Middle frontal gyrus (tissue), 1 donor: ENCODE results near the gene IL1R1.

Experiments used
- DNase-seq: peaks from one replicate; pipeline ENCODE4 v3.0.0-alpha.2; 2015; ENCODE audit warnings: low spot score; ENCODE audit errors: extremely low spot score

IL1R1 gene

DNA sequence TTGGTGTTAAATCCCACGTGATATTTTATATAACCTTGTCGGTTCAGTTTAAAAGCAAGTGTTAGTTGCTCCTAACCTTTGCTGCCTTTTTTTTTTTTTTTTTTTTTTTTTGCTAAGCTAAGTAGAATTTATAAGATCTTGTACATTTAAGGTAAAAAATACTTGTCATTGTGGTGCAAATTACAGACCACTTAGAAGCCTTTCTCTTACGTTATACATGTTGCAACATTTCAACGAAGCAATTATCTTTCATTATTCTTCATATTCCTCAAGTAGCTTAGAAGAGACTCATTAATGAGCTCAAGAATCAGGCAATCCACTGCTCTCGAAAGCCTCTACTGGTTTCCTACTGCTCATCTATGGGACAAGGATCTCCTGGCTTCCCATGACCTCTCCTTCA is 29.4 kb downstream of the IL1R1 start:
- DNase-seq = no peak

DNA sequence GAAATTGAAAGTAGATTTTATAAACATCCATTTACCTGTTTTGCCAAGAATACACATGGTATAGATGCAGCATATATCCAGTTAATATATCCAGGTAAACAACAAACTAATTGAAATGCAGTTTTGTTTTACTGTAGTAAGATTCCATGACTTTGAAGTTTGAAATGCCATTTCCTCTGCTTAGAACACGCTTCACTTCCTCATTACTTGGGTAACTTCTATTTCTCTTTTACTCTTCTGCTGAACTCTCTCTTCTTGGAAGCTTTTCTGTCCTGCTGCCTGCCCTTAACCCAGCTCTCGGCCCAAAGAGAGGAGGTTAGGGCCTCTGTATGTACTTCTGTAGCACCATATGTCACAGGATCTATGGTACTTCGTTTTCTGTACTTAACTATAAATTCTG is 30.2 kb downstream of the IL1R1 start:
- no peak for DNase-seq

DNA sequence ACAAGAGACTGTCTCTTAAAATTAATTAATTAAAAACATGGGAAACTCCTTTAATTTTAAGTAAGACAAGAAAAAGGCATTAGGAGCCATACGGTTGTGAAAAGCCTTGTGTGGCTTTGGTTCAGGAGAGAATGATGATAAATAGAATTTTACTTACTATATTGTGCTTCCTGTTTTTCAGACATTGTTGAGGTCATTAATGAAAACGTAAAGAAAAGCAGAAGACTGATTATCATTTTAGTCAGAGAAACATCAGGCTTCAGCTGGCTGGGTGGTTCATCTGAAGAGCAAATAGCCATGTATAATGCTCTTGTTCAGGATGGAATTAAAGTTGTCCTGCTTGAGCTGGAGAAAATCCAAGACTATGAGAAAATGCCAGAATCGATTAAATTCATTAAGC is 33.6 kb downstream of the IL1R1 start:
- no peak for DNase-seq

DNA sequence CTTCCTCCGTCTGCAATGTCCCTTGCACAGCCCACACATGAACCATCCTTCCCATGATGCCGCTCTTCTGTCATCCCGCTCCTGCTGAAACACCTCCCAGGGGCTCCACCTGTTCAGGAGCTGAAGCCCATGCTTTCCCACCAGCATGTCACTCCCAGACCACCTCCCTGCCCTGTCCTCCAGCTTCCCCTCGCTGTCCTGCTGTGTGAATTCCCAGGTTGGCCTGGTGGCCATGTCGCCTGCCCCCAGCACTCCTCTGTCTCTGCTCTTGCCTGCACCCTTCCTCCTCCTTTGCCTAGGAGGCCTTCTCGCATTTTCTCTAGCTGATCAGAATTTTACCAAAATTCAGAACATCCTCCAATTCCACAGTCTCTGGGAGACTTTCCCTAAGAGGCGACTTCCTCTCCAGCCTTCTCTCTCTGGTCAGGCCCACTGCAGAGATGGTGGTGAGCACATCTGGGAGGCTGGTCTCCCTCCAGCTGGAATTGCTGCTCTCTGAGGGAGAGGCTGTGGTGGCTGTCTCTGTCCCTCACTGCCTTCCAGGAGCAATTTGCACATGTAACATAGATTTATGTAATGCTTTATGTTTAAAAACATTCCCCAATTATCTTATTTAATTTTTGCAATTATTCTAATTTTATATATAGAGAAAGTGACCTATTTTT is 35.4 kb downstream of the IL1R1 start:
- no peak for DNase-seq

DNA sequence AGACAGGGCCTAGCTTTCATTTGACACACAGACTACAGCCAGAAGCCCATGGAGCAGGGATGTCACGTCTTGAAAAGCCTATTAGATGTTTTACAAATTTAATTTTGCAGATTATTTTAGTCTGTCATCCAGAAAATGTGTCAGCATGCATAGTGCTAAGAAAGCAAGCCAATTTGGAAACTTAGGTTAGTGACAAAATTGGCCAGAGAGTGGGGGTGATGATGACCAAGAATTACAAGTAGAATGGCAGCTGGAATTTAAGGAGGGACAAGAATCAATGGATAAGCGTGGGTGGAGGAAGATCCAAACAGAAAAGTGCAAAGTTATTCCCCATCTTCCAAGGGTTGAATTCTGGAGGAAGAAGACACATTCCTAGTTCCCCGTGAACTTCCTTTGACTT is 36.5 kb downstream of the IL1R1 start:
- no peak for DNase-seq

DNA sequence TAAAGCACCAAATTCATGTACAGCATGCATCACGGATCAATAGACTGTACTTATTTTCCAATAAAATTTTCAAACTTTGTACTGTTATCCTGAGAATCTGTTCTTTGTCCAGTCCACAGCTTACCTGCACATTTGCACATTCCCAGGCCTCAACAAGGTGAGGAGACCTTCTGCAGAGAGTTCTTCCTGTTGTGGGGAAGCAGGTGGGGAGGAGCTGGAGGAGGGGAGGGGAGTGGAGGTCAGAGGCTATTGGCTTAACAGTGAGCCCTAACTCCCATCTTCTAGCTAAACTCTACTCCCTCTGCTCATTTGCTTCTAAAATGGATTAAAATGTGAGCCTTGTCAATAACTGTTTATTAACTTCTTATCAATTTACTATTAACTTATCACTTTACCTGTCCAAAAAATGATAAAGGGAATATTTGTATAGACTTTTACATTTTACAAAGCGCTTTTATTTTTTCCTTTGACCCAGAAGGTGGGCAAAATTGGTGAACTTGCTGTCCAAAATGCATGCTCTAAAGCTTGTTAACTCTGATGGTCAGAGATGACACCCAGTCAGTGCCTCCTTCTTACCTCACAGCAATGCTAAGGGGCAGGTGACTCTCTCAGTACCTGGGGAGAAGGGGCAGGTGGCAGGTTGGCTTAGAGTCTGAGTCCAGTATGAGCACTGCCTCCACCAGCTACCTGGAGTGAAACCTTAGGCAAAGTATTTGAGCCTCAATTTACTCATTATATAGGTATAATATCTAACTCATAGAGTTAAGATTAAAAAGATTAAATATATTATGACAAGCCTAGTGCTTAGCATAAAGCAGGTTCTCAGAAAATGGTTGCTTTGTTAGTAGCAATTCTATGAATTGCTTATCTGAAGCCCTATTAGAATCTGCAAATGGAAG is 37.5 kb downstream of the IL1R1 start:
- DNase-seq = no peak

DNA sequence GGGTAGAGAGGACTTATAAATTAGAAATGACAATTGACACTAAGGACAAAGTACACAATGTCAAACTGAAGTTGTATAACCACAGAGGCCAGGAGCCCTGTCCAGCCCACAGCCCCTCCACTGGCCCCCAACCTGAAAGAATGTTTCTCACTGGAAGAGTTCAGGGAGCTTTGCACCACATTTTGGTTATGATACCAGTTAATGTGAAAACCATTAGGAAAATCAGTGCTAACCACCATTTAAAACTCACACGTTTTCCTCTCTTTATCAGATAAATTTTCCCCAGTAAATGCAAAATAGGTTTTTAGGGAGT is 38.1 kb downstream of the IL1R1 start:
- DNase-seq = no peak

DNA sequence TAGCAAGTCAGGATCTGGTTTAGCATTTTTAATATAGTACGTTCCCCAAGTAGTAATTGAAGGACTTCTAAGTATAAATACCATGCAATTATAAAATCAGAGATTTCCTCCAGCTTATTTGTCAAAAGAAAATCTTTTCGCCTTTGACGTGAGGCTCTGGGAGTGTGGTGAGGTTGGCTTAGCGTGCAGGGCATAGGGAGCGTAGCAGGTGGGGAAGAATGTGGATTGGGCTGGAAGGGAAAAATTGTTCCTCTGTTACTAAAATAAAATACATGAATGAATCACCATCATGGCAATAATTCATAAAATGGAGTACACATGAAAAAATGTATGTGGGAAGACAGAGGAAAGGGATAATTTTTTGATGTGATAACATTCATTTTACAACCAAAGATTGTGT is 38.8 kb downstream of the IL1R1 start:
- DNase-seq = no peak

DNA sequence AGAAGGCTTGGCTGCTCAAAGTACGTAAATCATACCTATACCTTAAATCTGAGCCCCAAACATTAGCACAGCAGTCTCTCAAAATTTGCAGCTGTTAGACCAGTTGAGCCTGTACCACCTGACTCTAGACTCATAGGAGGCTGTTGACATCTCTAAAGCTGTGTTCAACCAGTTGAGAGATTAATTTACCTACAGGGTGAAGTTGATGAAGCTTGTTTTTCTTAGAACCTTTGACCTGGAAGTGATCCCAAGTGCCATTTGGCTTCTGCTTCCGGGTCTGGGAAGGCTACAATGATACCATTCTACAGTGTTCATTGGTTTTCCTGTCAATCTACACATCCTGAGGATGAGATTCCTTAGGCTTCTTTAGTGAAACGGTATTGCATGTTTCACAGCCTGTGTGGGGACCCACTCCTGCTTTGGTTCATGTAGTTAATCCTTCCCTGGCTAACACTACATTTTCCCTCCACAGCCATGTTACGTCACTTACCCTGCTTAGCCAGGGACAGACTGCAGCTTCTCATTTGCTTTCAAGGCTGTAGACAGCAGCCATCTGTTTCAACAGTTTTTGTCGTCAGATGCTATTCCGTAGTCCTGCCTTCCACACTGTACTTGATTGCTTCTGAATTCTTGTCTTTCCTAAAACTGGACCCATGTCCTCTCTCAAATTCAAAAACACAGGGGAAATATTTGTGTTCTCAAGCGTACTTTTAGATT is 39.5 kb downstream of the IL1R1 start:
- no peak for DNase-seq

DNA sequence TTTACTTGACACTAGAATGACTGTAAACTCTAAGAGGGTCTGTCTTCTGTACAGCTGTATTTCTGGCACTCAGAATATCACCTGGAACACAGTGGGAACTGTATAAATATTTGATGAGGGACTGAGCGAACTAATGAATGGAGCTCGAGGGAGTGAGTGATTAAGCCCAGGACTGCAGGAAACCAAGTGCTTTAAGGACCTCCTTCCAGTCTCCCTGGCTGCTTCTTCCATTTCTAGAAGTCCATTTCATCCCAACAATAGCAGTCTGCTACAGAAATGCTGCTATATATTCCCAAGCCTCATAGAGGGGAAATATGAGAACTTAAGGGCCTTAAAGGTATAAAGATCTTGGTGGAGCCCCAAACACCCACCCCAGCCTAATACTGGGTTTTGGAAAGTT is 41.5 kb downstream of the IL1R1 start:
- no peak for DNase-seq

DNA sequence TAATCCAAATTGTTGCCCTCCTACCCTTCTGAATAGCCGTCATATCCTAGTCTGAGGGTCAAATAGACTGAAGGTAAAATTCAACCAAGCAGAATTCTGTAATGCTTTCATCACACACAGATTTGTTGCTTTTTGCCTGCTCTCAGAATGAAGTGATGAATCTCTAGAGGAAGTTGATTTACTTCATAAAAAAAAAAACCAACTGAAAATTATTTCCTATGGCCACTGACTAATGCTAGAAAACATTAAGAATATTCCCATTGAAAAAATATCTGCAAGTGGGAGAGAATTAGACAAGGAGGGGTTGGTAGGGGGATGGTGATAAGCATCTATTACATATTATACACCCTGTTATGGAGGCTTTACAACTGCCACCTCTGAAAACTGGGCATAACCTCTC is 42.0 kb downstream of the IL1R1 start:
- no peak for DNase-seq

DNA sequence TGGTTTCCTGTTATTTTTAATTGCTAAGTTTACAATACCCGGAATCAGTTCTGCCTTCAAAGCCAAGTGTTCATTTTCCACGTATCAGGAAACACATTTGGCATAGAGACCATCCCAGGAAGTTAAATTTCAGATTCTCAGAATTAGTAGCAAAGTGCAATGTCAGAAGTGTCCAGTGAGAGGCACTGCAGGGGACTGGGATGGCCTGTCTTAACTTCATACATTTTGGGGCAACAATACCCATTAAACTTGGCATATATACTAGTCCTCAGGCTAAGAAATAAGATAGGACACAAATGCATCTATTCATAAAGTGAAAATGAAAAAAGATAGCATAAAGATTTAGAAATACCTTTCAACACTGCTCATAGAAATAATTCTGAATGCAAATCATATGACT is 42.8 kb downstream of the IL1R1 start:
- DNase-seq = no peak

DNA sequence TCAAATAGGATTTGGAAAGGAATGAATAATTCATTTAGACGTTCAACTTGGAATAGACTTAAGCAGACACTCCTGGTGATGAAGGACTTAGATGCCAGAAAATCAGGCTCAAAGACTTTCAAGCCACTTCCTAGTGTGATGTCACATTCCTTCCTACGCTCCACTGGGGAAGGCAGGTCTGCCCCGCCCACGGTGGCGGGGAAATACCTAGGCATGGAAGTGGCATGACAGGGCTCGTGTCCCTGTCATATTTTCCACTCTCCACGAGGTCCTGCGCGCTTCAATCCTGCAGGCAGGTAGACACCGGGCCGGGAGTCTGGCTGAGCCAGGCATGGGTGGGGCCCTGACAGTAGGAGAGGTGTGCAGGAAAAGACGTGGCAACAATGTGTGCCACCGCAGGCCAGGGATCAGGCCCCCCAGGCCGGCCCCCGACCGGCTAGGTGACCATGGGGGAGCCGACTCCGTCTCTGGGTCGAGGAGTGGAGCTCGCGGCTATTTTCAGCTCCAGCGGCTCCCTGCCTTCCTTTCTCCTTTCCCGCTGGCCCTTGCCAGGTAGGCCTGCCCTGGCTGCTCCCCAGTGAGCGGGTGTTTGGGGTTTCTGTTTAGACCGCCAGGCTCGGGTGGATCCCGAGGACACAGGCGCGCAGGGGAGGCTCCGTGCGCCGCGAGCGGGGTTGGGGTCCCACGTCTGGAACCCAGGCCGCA is 44.4 kb downstream of the IL1R1 start, which contains the start of gene IL1RL2:
Gene IL1RL2 (plus strand): TSS at position 233 of the 705 bp plus-strand sequence. CDS start 845 bp downstream, outside the sequence.
- DNase-seq = no peak

DNA sequence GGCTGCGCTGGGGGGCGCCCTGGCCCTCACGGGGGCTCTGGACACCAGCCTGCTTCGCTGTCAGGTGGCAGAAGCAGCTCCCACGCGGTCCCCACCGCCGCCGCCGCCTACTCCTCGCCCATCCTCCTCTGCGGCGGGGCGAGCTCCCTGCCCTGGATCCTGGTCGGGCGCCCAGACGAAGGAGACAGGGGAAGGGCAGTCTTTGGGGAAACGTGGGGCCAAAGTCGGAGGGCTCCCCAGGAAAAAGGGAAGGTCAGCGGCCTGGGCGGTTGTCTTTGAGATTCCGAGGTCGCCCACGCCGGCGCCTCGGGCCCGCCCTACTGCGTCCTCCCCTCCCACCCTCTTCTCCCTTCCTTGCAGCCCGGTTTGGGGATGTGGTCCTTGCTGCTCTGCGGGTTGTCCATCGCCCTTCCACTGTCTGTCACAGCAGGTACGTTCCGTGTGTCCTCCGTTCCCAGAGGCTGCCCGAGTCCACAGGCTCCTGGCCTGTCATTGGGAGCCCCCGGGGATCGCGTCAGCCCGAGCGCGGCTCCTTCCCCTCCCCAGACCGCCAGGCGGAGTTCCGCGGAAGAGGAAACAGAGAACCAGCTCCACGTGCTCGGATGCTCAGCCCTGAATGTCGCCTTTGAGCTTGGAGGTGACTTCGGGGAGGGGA is 45.1 kb downstream of the IL1R1 start:
- peak; percentile 29 for DNase-seq

DNA sequence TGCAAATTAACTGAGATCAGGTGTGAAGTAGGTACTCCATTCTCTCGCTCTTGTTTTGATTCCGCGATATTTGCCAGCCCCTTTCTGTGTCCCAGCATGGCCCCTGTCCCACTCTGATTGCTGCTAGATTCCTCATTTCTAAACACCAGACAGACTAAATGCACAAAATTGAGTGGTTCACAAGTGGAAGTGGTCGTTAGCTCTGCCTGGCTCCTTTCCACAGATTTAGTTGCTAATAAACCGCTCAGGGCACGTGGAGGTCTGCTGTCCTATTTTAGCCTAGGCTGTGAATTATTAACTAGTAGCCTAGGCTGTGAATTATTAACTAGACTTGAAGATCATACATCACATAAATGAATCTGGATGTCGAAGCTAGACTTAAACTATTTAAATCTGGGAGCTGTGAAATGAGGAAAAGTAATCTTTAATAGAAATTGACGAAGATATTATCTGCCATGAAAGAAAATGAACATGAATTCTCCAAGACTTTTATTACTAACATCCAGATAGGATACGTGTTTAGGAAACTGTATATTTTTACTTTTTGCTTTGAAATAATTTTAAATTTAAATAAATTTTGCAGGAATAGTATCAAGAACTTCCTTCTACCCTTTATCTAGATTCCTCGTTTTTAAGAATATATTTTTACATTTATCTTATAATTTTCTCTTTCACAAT is 48.0 kb downstream of the IL1R1 start:
- no peak for DNase-seq

DNA sequence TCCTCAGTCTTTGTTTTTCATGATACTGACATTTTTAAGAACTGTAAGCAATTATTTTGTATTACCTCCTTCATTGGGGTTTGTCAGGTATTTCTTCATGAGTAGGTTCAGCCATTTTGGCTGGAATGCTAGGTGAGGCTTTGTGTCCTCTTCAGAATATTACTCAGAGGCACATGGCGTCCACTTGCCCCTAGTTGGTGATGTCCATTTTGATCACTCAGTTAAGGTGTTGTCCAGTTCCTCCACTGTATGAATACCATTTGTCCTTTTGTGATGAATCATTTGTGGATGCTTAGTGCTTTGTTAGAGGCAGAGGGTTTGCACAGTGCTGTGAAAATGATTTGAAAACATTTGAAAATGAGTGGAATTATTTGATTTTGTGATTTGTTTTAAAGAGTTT is 49.0 kb downstream of the IL1R1 start:
- no peak for DNase-seq

DNA sequence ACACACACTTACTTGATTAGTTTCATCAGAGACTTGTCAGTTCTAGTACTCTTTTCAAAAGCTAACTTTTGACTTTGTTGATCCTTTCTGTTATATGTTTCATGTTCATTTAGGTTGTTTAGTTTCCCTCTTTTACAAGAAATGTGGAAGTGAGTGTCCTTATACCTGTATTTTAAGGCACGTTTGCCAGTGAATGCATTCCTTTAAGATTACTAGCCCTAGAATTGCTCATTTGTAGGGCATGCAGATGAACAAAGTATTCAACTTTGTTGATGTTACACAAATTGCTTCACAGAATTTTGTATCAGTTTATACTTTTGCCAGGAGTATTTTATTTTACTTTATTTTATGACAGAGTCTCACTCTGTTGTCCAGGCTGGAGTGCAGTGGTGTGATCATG is 50.5 kb downstream of the IL1R1 start:
- no peak for DNase-seq

DNA sequence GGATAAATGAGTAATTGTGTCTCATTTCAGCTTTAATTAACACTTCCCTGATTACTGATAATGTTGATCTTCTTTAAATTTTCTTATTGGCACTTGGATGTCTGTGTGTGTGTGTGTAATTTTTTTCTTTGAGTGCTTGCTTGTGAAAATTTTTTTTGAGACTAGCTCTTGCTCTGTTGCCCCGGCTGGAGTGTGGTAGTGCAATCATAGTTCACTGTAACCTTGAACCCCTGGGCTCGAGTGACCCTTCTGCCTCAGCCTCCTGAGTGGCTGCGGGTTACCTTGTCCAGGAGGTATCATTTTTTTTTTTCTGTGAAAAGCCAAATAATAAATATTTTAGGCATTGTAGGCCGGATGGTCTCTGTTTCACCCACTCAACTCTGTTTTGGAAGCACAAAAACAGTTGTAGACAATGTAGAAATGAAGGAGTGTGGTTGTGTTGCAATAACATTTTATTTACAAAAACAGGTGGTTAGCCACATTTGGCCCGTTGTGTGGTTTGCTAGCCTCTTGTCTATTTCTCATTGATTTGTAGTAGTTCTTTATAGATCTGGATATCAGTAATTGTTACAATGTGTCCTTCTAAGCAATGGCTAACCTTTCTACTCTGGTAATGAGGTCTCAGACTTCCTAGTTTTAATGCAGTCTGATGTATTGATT is 52.2 kb downstream of the IL1R1 start:
- DNase-seq = no peak

DNA sequence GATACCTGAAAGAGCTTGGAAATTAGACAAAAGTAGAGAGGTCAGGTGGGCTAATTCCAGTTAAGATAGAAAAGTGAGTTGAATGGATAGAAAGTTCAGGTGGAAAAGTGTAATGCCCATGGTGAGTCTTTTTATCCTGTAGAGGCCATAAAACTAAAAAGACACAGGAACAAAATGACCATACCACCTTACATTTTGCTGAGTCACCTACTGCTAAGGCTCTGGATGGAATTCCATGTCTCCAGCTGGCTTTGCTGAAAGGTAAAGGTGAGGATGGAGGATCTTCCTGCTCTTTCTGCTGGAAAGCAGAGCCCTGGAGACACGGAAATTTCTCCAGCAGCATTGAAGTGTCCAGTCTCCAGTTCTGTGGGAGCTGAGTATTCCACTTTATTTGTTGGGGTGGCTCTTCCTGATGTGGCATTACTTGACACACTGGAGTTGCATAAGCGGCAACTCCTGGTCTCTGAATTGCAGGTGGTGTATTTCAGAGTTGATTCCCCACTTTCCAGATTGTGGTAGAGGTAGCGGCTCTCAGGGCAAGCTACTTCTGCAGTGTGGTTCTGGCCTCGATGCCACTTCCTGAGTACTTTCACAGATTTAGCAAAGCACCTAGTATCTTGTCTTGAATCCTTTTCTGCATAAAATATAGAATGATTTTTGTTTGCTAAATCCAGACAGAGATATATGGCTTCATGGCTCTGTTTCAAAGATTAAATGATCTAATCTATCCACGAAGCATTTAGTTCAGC is 55.0 kb downstream of the IL1R1 start:
- no peak for DNase-seq
